ENCODE results near the gene TEX26. TPM values are rescaled to one million over a fixed set of nuclear protein-coding genes. Genes with fewer than 3 reads are reported as not detected.

Gene TEX26
- total RNA-seq, 2 donors from 2014 or later = not detected

GRCh38 chr13:30974350-30974749 lies 41.9 kb downstream of the TEX26 start:
- Histone ChIP-seq H3K27ac (ENCODE audit: low read depth, low read length) (no peak overlapping the region), H3K36me3 (ENCODE audit: control insufficient read depth, insufficient read depth, low read length) (no peaks in the 10 kb centered on the region), H3K9ac (ENCODE audit: extremely low read depth, low read length, poor library complexity, severe bottlenecking) (no peak overlapping the region), H3K4me3 (ENCODE audit: low read length) (no peak overlapping the region), H3K9me3 (ENCODE audit: control insufficient read depth, low read length) (no peaks in the 10 kb centered on the region), H3K27me3 (ENCODE audit: control insufficient read depth, insufficient read depth, low read length, poor library complexity, severe bottlenecking) (no peaks in the 10 kb centered on the region), H3K4me1 (ENCODE audit: control insufficient read depth, insufficient read depth, low read length) (no peaks in the 10 kb centered on the region)
- Mint-ChIP-seq H3K36me3 (ENCODE audit: low read depth) (no peaks in the 10 kb centered on the region), H3K4me1 (no peaks in the 10 kb centered on the region), H3K4me3 (no peak overlapping the region), H3K9me3 (no peaks in the 10 kb centered on the region), H3K27me3 (ENCODE audit: insufficient read depth) (peaks cover 4% of the 10 kb centered on the region), H3K27ac (no peak overlapping the region)
- DNase-seq = no peak
- 54 to 88% methylated on average over 1 to 2 of the region's 2 CpGs for WGBS, 2 experiments (ENCODE audit: insufficient coverage in 1 of 2, insufficient read length in 1 of 2)
- TF ChIP-seq CTCF (conservative IDR thresholded peaks at IDR 0.05) = no peak

GRCh38 chr13:30976025-30976424 lies 43.6 kb downstream of the TEX26 start:
- Histone ChIP-seq H3K4me1 (ENCODE audit: control insufficient read depth, insufficient read depth, low read length) (no peaks in the 10 kb centered on the region), H3K36me3 (ENCODE audit: control insufficient read depth, insufficient read depth, low read length) (no peaks in the 10 kb centered on the region), H3K4me3 (ENCODE audit: low read length) (no peak overlapping the region), H3K27me3 (ENCODE audit: control insufficient read depth, insufficient read depth, low read length, poor library complexity, severe bottlenecking) (no peaks in the 10 kb centered on the region), H3K27ac (ENCODE audit: low read depth, low read length) (no peak overlapping the region), H3K9ac (ENCODE audit: extremely low read depth, low read length, poor library complexity, severe bottlenecking) (no peak overlapping the region), H3K9me3 (ENCODE audit: control insufficient read depth, low read length) (no peaks in the 10 kb centered on the region)
- no peak for DNase-seq
- Mint-ChIP-seq H3K9me3 (no peaks in the 10 kb centered on the region), H3K4me3 (no peak overlapping the region), H3K36me3 (ENCODE audit: low read depth) (no peaks in the 10 kb centered on the region), H3K27me3 (ENCODE audit: insufficient read depth) (no peaks in the 10 kb centered on the region), H3K4me1 (no peaks in the 10 kb centered on the region), H3K27ac (no peak overlapping the region)
- no peak for TF ChIP-seq CTCF (conservative IDR thresholded peaks at IDR 0.05)
- 85 to 90% methylated on average over 3 to 4 of the region's 4 CpGs for WGBS, 2 experiments (ENCODE audit: insufficient coverage in 1 of 2, insufficient read length in 1 of 2)

- Histone ChIP-seq H3K36me3 (ENCODE audit: control insufficient read depth, insufficient read depth, low read length) (no peaks in the 10 kb centered on the region), H3K9me3 (ENCODE audit: control insufficient read depth, low read length) (no peaks in the 10 kb centered on the region), H3K27me3 (ENCODE audit: control insufficient read depth, insufficient read depth, low read length, poor library complexity, severe bottlenecking) (no peaks in the 10 kb centered on the region), H3K4me1 (ENCODE audit: control insufficient read depth, insufficient read depth, low read length) (no peaks in the 10 kb centered on the region), H3K9ac (ENCODE audit: extremely low read depth, low read length, poor library complexity, severe bottlenecking) (no peak overlapping the region), H3K27ac (ENCODE audit: low read depth, low read length) (no peak overlapping the region), H3K4me3 (ENCODE audit: low read length) (no peak overlapping the region)
- H3K4me1 Mint-ChIP-seq = peaks cover 9% of the 10 kb centered on the region
- H3K27ac Mint-ChIP-seq = no peak overlapping the region
- TF ChIP-seq CTCF (conservative IDR thresholded peaks at IDR 0.05) = peak; percentile 98
- DNase-seq = peak; percentile 96
- 57 to 77% methylated on average over 7 to 15 of the region's 15 CpGs for WGBS, 2 experiments (ENCODE audit: insufficient coverage in 1 of 2, insufficient read length in 1 of 2)
- no peaks in the 10 kb centered on the region for H3K27me3 Mint-ChIP-seq (ENCODE audit: insufficient read depth)
- no peak overlapping the region for H3K4me3 Mint-ChIP-seq
- H3K36me3 Mint-ChIP-seq (ENCODE audit: low read depth) = no peaks in the 10 kb centered on the region
- no peaks in the 10 kb centered on the region for H3K9me3 Mint-ChIP-seq
Observed at GRCh38 chr13:30978981-30979956, 46.8 kb downstream of the TEX26 start.

All from endodermal cell (in vitro differentiated cells).